ENCODE results near the gene ANXA11. TPM values are rescaled to one million over a fixed set of nuclear protein-coding genes. Genes with fewer than 3 reads are reported as not detected.

ANXA11 gene
- total RNA-seq, 1 experiment from 2014 or later = 241 TPM

DNA sequence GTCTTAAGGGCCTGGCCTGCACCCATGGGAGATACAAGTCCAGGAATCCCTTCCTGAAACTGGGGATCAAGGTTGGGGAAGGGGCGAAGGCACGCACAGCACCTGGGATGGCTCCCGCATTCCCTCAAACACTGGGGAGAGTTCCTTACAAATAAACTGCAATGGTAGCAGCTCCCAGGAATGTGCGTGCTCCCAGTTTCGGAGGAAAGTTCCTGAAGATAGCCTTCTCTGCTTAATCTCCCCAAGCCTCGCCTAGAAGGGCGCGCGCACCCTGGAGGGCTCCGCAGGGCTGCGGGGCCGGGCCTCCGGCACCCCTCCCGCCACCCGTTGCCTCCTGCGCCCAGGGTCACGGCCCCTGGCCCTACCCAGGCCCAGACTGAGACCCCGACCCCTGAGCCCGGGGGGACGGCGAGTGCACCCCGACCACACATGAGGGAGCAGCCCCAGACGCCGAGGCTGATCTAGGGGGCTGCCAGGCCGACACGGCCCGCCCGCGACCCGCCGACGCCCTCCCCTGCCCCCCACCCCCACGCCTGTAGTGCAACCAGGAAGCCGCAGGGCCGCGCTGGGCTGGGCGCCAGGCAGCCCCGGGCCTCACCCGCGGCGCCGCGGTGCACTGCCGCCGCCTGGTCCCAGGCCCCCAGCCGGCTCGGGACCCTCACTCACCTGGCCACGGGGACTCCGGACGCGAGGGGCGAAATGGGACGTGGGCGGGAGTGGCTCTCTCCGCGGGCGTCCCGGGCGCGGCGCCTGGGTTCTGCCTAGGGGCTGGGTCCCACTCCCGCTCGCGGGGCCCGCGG lies 460 bp downstream of the ANXA11 start:
- CTCF ChIA-PET = no interaction called here

DNA sequence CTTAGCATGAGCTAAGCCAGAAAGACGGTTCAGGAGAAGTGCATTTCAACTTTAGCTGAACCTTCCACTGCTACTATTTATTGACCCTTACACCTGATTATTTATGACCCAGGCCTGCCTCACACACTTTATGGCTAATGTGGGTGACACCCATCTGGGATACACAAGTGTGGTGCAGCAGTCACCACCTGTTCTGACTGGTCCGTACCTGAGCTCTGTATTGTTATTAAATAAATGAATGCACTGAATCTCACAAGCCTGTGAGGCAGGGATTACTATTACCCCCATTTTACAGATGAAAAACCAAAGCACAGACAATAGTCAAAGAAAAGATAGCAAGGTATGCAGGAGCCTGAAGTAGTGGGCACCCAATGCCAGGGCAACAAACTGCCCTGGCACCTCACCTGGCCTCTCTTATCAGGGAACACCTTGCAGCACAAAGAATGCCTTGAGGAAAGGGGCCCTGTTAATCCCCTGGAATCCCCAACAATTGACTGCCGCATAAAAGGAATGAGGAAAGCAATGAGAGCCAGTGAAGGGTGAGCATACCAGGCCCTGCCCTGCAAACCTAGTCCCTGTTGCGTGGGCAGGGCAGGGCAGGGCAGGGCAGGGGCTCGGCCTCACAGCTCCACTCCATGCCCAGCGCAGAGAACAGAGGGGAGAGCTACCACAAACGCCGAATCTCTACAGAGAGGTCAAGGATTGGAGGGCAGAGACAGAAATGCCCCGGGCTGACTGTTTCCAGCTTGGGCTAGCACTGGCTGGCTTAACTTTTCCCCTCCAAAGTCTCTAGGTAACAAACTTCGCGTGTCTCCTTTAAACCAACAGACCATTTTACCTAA lies 1.3 kb downstream of the ANXA11 start:
- no TSS peak for BruUV-seq (replicated peaks)
- H3K4me3 ChIP-seq (ENCODE audit: low read depth in 2 of 2, low read length in 2 of 2) = peak overlapping the region; percentile 74
- peaks cover 50% of the 10 kb centered on the region for H3K4me1 ChIP-seq (ENCODE audit: control insufficient read depth, insufficient read depth, low read length)
- no peaks in the 10 kb centered on the region for H3K9me3 ChIP-seq (ENCODE audit: control insufficient read depth, insufficient read depth, low read depth, low read length)
- DNase-seq (ENCODE audit: low read depth, low spot score) (no peak), ATAC-seq (no peak)
- intact Hi-C loops (cut with micrococcal nuclease; ENCODE audit: unreplicated experiment) = no loop called here
- ChIA-PET CTCF (no interaction called here), POLR2A (no interaction called here)
- H3K27me3 ChIP-seq (ENCODE audit: control insufficient read depth, insufficient read depth, low read length) = no peaks in the 10 kb centered on the region
- peak overlapping the region; percentile 93 for H3K27ac ChIP-seq (ENCODE audit: low read length)
- in situ Hi-C loops (cut with HindIII; ENCODE audit: low pct_unique_long_range_greater_than_20kb, low sequenced_read_pairs) = no loop called here
- TF ChIP-seq, protein P1, sequence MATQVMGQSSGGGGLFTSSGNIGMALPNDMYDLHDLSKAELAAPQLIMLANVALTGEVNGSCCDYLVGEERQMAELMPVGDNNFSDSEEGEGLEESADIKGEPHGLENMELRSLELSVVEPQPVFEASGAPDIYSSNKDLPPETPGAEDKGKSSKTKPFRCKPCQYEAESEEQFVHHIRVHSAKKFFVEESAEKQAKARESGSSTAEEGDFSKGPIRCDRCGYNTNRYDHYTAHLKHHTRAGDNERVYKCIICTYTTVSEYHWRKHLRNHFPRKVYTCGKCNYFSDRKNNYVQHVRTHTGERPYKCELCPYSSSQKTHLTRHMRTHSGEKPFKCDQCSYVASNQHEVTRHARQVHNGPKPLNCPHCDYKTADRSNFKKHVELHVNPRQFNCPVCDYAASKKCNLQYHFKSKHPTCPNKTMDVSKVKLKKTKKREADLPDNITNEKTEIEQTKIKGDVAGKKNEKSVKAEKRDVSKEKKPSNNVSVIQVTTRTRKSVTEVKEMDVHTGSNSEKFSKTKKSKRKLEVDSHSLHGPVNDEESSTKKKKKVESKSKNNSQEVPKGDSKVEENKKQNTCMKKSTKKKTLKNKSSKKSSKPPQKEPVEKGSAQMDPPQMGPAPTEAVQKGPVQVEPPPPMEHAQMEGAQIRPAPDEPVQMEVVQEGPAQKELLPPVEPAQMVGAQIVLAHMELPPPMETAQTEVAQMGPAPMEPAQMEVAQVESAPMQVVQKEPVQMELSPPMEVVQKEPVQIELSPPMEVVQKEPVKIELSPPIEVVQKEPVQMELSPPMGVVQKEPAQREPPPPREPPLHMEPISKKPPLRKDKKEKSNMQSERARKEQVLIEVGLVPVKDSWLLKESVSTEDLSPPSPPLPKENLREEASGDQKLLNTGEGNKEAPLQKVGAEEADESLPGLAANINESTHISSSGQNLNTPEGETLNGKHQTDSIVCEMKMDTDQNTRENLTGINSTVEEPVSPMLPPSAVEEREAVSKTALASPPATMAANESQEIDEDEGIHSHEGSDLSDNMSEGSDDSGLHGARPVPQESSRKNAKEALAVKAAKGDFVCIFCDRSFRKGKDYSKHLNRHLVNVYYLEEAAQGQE (IDR thresholded peaks at IDR 0.05; ENCODE audit: insufficient read depth in 1 of 2, low read depth in 2 of 2, low read length in 1 of 2) = no peak
- TF ChIP-seq SIN3A (IDR thresholded peaks at IDR 0.05; ENCODE audit: borderline replicate concordance, insufficient read depth, low read depth, low read length) = 0 out of 2 replicates have a peak, but pooled peaks have one; percentile 28
- H3K36me3 ChIP-seq (ENCODE audit: control insufficient read depth, insufficient read depth, low read length) = no peaks in the 10 kb centered on the region; the same call in 1 of the 2 replicates

More for the DNA sequence above, 460 bp downstream of the ANXA11 start:
- peak overlapping the region; percentile 74 for H3K4me3 ChIP-seq (ENCODE audit: low read depth in 2 of 2, low read length in 2 of 2)
- ATAC-seq (no peak), DNase-seq (ENCODE audit: low read depth, low spot score) (no peak)
- TF ChIP-seq SIN3A (IDR thresholded peaks at IDR 0.05; ENCODE audit: borderline replicate concordance, insufficient read depth, low read depth, low read length) = peak; percentile 10; the same call in 1 of the 2 replicates
- TF ChIP-seq TCF7L2 (IDR thresholded peaks at IDR 0.05; ENCODE audit: low read depth, low read length) = no peak
- intact Hi-C loops (cut with micrococcal nuclease; ENCODE audit: unreplicated experiment) = loop anchor here (5.0 kb wide), 1 partner anchor 38 kb away; no protein-coding TSS in a partner anchor
- H3K4me1 ChIP-seq (ENCODE audit: control insufficient read depth, insufficient read depth, low read length) = peaks cover 55% of the 10 kb centered on the region
- H3K27me3 ChIP-seq (ENCODE audit: control insufficient read depth, insufficient read depth, low read length) = no peaks in the 10 kb centered on the region
- in situ Hi-C loops (cut with HindIII; ENCODE audit: low pct_unique_long_range_greater_than_20kb, low sequenced_read_pairs) = no loop called here
- POLR2A ChIA-PET = no interaction called here
- H3K36me3 ChIP-seq (ENCODE audit: control insufficient read depth, insufficient read depth, low read length) = no peaks in the 10 kb centered on the region; the same call in 1 of the 2 replicates
- H3K9me3 ChIP-seq (ENCODE audit: control insufficient read depth, insufficient read depth, low read depth, low read length) = no peaks in the 10 kb centered on the region
- no TSS peak for BruUV-seq (replicated peaks)
- peak overlapping the region; percentile 93 for H3K27ac ChIP-seq (ENCODE audit: low read length)

DNA sequence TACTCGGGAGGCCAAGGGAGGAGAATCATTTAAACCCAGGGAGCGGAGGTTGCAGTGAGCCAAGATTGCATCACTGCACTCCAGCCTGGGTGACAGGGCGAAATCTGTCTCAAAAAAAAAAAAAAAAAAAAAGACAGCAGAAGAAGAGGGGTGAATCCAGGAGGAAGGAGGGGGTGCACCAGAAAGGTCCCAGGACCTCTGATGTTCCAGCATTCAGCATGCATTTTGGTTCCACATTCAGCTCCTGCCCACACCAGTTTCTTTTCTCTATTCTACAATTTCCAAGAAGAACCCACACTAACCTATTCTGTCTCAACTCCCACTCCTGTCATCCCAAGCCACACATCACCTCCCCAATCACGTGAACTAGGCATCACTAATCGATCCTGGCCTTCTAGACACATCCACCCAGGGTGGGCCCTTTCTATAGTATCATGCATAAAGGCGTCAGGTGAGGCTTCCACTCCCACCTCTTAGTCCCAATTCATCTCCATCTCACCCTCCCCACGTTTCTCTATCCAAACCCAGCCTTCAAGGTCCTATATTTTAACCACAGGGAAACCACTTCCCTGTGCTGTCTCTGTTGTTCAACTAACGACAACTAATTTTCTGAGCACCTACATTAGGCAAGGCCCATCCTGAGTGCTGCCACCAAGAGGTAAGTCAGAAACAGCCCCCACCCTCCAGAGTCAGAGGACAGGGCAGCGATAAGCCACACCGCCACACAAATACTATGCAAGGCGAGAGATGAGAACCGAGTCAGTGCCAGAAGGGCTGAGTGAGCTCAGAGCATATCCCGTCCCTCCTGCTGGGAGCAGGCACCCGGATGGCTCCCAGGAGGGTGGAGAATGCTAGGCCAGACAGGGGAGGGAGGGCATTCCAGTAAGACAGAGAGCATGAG lies 2.2 kb downstream of the ANXA11 start:
- peaks cover 52% of the 10 kb centered on the region for H3K4me1 ChIP-seq (ENCODE audit: control insufficient read depth, insufficient read depth, low read length)
- intact Hi-C loops (cut with micrococcal nuclease; ENCODE audit: unreplicated experiment) = no loop called here
- ChIA-PET CTCF (interaction anchor here (0.6 kb wide), 1 partner anchor 12 kb away, joined by 3 read pairs; no protein-coding TSS in a partner anchor), POLR2A (interaction anchor here (0.7 kb wide), 1 partner anchor 15 kb away, joined by 13 read pairs; no protein-coding TSS in a partner anchor)
- in situ Hi-C loops (cut with HindIII; ENCODE audit: low pct_unique_long_range_greater_than_20kb, low sequenced_read_pairs) = no loop called here
- no TSS peak for BruUV-seq (replicated peaks)
- TF ChIP-seq SIN3A (IDR thresholded peaks at IDR 0.05; ENCODE audit: borderline replicate concordance, insufficient read depth, low read depth, low read length) (no peak), POLR2AphosphoS5 (IDR thresholded peaks at IDR 0.05; ENCODE audit: low read depth, low read length) (no peak), TCF7L2 (IDR thresholded peaks at IDR 0.05; ENCODE audit: low read depth, low read length) (no peak)
- TF ChIP-seq, protein P1 (IDR thresholded peaks at IDR 0.05; ENCODE audit: insufficient read depth in 1 of 2, low read depth in 2 of 2, low read length in 1 of 2) = no peak
- TF ChIP-seq, protein P2, sequence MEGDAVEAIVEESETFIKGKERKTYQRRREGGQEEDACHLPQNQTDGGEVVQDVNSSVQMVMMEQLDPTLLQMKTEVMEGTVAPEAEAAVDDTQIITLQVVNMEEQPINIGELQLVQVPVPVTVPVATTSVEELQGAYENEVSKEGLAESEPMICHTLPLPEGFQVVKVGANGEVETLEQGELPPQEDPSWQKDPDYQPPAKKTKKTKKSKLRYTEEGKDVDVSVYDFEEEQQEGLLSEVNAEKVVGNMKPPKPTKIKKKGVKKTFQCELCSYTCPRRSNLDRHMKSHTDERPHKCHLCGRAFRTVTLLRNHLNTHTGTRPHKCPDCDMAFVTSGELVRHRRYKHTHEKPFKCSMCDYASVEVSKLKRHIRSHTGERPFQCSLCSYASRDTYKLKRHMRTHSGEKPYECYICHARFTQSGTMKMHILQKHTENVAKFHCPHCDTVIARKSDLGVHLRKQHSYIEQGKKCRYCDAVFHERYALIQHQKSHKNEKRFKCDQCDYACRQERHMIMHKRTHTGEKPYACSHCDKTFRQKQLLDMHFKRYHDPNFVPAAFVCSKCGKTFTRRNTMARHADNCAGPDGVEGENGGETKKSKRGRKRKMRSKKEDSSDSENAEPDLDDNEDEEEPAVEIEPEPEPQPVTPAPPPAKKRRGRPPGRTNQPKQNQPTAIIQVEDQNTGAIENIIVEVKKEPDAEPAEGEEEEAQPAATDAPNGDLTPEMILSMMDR (IDR thresholded peaks at IDR 0.05) = peak; percentile 47
- peak overlapping the region; percentile 74 for H3K4me3 ChIP-seq (ENCODE audit: low read depth in 2 of 2, low read length in 2 of 2)
- no peaks in the 10 kb centered on the region for H3K27me3 ChIP-seq (ENCODE audit: control insufficient read depth, insufficient read depth, low read length)
- no peaks in the 10 kb centered on the region; the same call in 1 of the 2 replicates for H3K36me3 ChIP-seq (ENCODE audit: control insufficient read depth, insufficient read depth, low read length)
- DNase-seq (ENCODE audit: low read depth, low spot score) (no peak), ATAC-seq (peak; percentile 35)
- H3K27ac ChIP-seq (ENCODE audit: low read length) = peak overlapping the region; percentile 93
- no peaks in the 10 kb centered on the region for H3K9me3 ChIP-seq (ENCODE audit: control insufficient read depth, insufficient read depth, low read depth, low read length)
